ENCODE data around the gene ATXN10. TPM values are rescaled to one million over a fixed set of nuclear protein-coding genes. Genes with fewer than 3 reads are reported as not detected.

ATXN10 gene
- total and polyA plus RNA-seq, 3 donors from 2014 or later, result 171 to 204 (median 176) TPM

GRCh38 chr22:45777046-45777851, 105.6 kb downstream of the ATXN10 start:
- Histone ChIP-seq H3K9me3 (no peaks in the 10 kb centered on the region), H3K4me1 (no peaks in the 10 kb centered on the region), H3K36me3 (ENCODE audit: low read depth, missing control alignments) (no peaks in the 10 kb centered on the region), H3K27ac (no peak overlapping the region), H3K27me3 (no peaks in the 10 kb centered on the region), H3K4me3 (no peak overlapping the region)
- TF ChIP-seq CTCF (IDR thresholded peaks at IDR 0.05), result no peak
- TF ChIP-seq POLR2A (IDR thresholded peaks at IDR 0.05), result no peak
- DNase-seq, result no peak
- 89 to 90% methylated on average over 6 of the region's 6 CpGs for WGBS, 2 donors
- intact Hi-C loops (cut with DNase I; ENCODE audit: low total_unique reads), result no loop called here

- intact Hi-C loops (cut with DNase I; ENCODE audit: low total_unique reads), result no loop called here
- H3K36me3 ChIP-seq (ENCODE audit: low read depth, missing control alignments), result no peaks in the 10 kb centered on the region
- 91% methylated on average over 3 of the region's 3 CpGs for WGBS, 2 donors
Observed at GRCh38 chr22:45777852-45778375, 106.3 kb downstream of the ATXN10 start.

GRCh38 chr22:45781459-45781858, 109.8 kb downstream of the ATXN10 start:
- H3K27ac ChIP-seq, result no peak overlapping the region
- WGBS, 2 donors, result 95 to 97% methylated on average over 3 of the region's 3 CpGs
- H3K9me3 ChIP-seq, result no peaks in the 10 kb centered on the region
- TF ChIP-seq POLR2A (IDR thresholded peaks at IDR 0.05), result no peak
- no peak for TF ChIP-seq CTCF (IDR thresholded peaks at IDR 0.05)
- no peaks in the 10 kb centered on the region for H3K36me3 ChIP-seq (ENCODE audit: low read depth, missing control alignments)
- no peak overlapping the region for H3K4me3 ChIP-seq
- H3K4me1 ChIP-seq, result no peaks in the 10 kb centered on the region
- DNase-seq, result no peak
- H3K27me3 ChIP-seq, result no peaks in the 10 kb centered on the region
- intact Hi-C loops (cut with DNase I; ENCODE audit: low total_unique reads), result no loop called here

More at GRCh38 chr22:45777852-45778375, 106.3 kb downstream of the ATXN10 start:
- Histone ChIP-seq H3K4me1 (no peaks in the 10 kb centered on the region), H3K4me3 (no peak overlapping the region), H3K9me3 (no peaks in the 10 kb centered on the region), H3K27ac (no peak overlapping the region), H3K27me3 (no peaks in the 10 kb centered on the region)
- DNase-seq, result no peak
- TF ChIP-seq POLR2A (IDR thresholded peaks at IDR 0.05) (no peak), CTCF (IDR thresholded peaks at IDR 0.05) (no peak)

- Histone ChIP-seq H3K4me3 (no peak overlapping the region), H3K9me3 (no peaks in the 10 kb centered on the region), H3K36me3 (ENCODE audit: low read depth, missing control alignments) (no peaks in the 10 kb centered on the region), H3K27ac (no peak overlapping the region), H3K4me1 (no peaks in the 10 kb centered on the region), H3K27me3 (no peaks in the 10 kb centered on the region)
- DNase-seq, result no peak
- WGBS, 2 donors, result 84 to 91% methylated on average over 6 of the region's 6 CpGs
- intact Hi-C loops (cut with DNase I; ENCODE audit: low total_unique reads), result no loop called here
- TF ChIP-seq POLR2A (IDR thresholded peaks at IDR 0.05) (no peak), CTCF (IDR thresholded peaks at IDR 0.05) (no peak)
Observed at GRCh38 chr22:45781966-45782365, 110.3 kb downstream of the ATXN10 start.
